HG02973 (cell line): Measurements from ENCODE around the gene MOCS3.

Experiments
- ATAC-seq: cut with Tn5 transposase; IDR thresholded peaks from one replicate; pipeline ENCODE4 v1.9.1; 2021; ENCODE audit warnings: moderate library complexity; ENCODE audit not compliant: unreplicated experiment

MOCS3 gene

DNA sequence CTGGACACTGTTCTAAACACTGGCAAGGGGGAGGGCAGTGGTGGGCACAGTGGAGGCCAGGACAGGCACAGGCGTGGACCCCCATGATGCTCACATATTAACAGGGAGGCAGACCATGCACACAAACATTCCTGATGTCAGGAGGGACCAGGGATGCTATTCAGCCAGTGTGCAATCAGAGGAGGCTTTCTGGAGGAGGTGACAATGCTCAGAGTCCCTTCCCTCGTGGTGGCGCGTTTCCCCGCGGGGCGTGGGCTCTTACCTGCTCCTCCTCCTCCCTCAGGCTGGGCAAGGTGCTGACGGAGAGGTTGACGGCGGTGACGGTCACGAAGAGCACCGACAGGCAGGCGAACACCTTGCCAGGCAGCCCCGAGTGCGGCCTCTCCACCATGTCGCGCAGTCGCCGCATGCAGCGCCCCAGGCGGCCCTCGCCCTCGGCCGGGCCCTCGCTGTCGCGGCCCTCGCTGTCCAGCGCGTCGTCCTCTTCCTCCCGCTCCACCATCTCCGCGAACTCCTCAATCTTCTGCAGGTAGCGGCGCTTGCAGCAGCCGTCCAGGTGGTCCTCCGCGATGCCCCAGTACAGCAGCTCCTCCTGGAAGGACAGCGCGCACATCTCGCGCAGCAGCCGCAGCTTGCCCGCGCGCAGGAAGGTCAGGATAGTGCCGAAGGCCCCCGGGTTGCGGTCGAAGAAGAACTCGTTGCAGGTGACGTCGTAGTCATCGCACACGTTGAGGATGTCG lies 50.9 kb downstream of the MOCS3 start:
- ATAC-seq = no peak

DNA sequence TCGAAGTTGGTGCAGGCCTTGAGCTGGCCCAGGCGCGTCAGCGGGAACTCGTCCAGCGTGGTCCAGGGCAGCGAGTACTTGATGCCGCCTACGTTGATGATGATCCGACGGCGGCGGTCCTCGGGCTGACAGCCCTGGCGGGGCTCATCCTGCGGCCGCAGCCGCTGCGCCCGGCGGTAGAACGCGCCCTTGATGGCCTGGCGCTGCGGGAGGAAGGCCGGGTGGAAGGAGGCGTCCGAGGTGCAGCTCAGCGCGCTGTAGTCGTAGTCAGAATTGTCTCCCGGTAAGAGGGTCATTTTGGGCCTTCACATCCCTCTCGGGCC lies 51.4 kb downstream of the MOCS3 start:
- no peak for ATAC-seq

DNA sequence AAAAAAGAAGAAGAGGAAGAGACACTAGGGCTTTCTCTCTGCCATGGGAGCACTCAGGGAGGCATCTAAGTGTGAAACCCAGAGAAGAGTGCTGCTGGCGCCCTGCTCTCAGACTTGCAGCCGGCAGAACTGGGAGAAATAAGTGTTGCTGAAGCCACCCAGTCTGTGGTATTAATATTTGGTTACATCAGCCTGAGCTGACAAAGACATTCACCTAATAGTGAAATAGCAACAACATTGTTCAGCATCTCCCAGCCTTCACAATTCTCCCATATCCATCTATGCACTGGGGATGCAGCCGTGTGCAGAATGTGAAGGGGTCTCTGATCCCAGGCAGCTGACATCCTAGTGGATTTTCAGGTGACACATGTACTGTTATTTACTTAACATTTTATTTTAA lies 52.3 kb downstream of the MOCS3 start:
- ATAC-seq = no peak

DNA sequence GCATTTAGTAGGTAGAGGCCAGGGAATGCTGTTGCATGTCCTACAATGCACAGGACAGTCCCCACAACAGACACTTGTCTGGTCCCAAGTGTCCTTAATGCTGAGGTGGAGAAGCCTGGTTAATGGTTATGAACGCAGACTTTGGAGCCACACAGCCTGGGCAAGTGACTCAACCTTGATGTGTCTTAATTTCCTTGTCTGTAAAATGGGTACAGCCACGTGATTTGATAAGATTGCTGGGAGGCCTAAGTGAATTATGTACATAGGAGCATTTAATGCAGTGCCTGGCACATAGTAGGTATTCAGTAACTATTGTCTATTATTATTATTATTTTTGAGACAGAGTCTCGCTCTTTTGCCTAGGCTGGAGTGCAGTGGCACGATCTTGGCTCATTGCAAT lies 52.9 kb downstream of the MOCS3 start:
- no peak for ATAC-seq

DNA sequence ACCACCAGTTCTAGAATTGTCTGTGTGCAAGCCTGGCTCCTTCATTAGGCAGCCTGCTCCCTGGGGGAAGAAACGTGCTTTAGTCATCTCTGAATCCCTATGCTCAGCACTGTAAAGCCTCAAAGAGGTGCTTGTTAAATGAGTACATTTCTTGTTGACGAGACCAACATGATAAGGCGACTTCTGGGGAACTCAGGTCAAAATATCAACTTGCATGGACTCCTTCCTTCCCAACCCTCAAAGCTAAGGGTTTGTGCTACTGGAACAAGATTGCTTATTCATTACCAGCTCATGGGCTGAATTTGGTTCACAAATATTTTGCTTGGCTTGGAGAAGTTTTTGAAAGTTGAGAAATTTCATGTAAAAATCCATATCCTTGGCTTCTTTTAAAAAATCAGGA lies 53.7 kb downstream of the MOCS3 start:
- ATAC-seq = no peak
